Thyroid gland (tissue), 4 donors: Measurements from ENCODE around the gene TMED4. TPM values are rescaled to one million over a fixed set of nuclear protein-coding genes. Genes with fewer than 3 reads are reported as not detected.

Experiments used
- DNase-seq, 2 donors: peaks; one replicate each; pipeline ENCODE4 v3.0.0-alpha.2; 2019
- H3K27ac ChIP-seq, 3 donors: fragments of 200-600 bp; sonication (generic); 1 replicate in 2 of 3; 2 replicates in 1 of 3; pipeline ENCODE4 v1.5.1; 2016 to 2019; ENCODE audit warnings: mild to moderate bottlenecking in 1 of 3, moderate library complexity in 1 of 3
- H3K27me3 ChIP-seq: fragments of 200-600 bp; sonication (generic); one replicate; pipeline ENCODE4 v1.5.1; 2019
- H3K36me3 ChIP-seq, 2 donors: fragments of 200-600 bp; sonication (generic); one replicate each; pipeline ENCODE4 v1.5.1; 2016 to 2019
- H3K4me1 ChIP-seq, 2 donors: fragments of 200-600 bp; sonication (generic); one replicate each; pipeline ENCODE4 v1.5.1; 2017 to 2019
- H3K4me3 ChIP-seq, 3 donors: fragments of 200-600 bp; sonication (generic); replicated peaks in 1 of 3; 1 replicate in 2 of 3; 2 replicates in 1 of 3; pipeline ENCODE4 v1.5.1; 2016; ENCODE audit warnings: mild to moderate bottlenecking in 1 of 3
- H3K9me3 ChIP-seq: fragments of 200-600 bp; sonication (generic); one replicate; pipeline ENCODE4 v1.5.1; 2017
- POLR2A ChIP-seq, 2 donors: fragments of 450-650 bp; IDR thresholded peaks; one replicate each; pipeline ENCODE4 v1.6.1; 2017; ENCODE audit warnings: antibody characterized with exemption in 2 of 2, mild to moderate bottlenecking in 2 of 2, moderate library complexity in 1 of 2
- WGBS, 2 donors: methylation state at CpG; one replicate each; pipeline ENCODE4 v1.1.5; 2017; 5-methylcytosine and 5-hydroxymethylcytosine counted together
- intact Hi-C: fragments of 100-400 bp; cut with DNase I; formaldehyde crosslinking; loops from one replicate; pipeline ENCODE4 v1.15.1; 2023
- total RNA-seq, 4 donors: library from RNA; depleted of rRNA; stranded (reverse); fragments of >200 nt; gene quantifications; one replicate each; pipeline ENCODE4 v1.2.3, GENCODE V29; 2016
- TF ChIP-seq, protein P1 (sequence below), 6 experiments: fragments of 200-600 bp in 3 of 6; fragments of 450-650 bp in 3 of 6; sonication (generic) in 3 of 6; IDR thresholded peaks; one replicate each; pipeline ENCODE4 v1.5.1; 2016 to 2019; ENCODE audit warnings: antibody characterized with exemption in 6 of 6, mild to moderate bottlenecking in 2 of 6, inconsistent platforms in 1 of 6, moderate library complexity in 1 of 6

The TMED4 gene
- total RNA-seq, 4 donors from 2014 or later: 240 to 522 (median 435) TPM

DNA sequence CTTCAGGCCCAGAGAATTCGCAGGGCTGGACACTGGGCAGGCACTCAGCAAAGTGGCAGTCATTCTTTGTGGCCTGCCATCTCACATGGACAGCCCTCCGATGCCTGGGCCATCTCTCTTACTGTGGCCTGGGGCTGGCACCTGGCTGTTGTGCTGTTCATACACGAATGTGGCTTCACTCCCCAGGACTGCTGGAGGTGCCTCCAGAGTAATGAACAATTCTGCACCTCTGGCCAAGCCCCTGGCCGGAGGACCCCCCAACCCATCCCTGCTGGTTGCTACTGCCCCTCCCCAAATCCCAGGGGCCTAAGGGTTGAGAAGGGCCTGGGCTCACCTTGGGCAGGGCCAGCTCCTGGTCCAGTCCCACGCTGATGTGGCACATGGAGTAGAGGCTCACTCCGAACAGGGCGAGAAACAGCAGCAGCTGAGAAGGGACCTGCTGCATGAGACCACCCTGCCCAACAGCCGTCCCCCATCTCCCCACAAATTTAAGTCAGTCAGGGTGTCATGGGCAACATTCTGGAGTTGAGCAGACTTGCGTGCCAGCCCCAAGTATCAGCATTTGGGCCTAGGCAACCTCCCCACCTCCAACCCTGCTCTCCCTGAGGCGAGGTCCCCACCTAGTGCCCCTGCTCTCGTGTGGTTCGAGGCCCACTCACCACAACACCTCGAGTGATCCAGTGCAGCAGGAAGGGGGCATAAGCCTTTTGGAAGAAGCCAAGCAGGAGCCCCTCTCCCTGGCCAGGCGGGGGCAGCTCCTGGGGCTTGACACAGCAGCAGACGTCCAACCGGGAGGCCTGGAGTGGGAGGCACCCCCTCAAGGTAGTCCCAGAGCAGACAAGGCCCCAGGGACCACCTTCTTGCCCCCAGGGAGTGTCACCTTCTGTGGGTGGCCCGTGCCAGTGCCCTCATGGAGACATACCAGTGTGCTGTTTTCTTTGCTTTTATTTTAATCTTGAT, 50.3 kb downstream of the TMED4 start:
- no peak overlapping the region for H3K27ac ChIP-seq
- no peaks in the 10 kb centered on the region for H3K27me3 ChIP-seq
- H3K36me3 ChIP-seq: no peaks in the 10 kb centered on the region
- TF ChIP-seq, protein P1, sequence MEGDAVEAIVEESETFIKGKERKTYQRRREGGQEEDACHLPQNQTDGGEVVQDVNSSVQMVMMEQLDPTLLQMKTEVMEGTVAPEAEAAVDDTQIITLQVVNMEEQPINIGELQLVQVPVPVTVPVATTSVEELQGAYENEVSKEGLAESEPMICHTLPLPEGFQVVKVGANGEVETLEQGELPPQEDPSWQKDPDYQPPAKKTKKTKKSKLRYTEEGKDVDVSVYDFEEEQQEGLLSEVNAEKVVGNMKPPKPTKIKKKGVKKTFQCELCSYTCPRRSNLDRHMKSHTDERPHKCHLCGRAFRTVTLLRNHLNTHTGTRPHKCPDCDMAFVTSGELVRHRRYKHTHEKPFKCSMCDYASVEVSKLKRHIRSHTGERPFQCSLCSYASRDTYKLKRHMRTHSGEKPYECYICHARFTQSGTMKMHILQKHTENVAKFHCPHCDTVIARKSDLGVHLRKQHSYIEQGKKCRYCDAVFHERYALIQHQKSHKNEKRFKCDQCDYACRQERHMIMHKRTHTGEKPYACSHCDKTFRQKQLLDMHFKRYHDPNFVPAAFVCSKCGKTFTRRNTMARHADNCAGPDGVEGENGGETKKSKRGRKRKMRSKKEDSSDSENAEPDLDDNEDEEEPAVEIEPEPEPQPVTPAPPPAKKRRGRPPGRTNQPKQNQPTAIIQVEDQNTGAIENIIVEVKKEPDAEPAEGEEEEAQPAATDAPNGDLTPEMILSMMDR (IDR thresholded peaks at IDR 0.05): no peak
- no peak for TF ChIP-seq POLR2A (IDR thresholded peaks at IDR 0.05)
- no peaks in the 10 kb centered on the region for H3K9me3 ChIP-seq
- no peaks in the 10 kb centered on the region for H3K4me1 ChIP-seq
- no peak for DNase-seq
- intact Hi-C loops: no loop called here
- 80 to 82% methylated on average over 5 to 16 of the region's 17 CpGs for WGBS, 2 donors
- no peak overlapping the region for H3K4me3 ChIP-seq

DNA sequence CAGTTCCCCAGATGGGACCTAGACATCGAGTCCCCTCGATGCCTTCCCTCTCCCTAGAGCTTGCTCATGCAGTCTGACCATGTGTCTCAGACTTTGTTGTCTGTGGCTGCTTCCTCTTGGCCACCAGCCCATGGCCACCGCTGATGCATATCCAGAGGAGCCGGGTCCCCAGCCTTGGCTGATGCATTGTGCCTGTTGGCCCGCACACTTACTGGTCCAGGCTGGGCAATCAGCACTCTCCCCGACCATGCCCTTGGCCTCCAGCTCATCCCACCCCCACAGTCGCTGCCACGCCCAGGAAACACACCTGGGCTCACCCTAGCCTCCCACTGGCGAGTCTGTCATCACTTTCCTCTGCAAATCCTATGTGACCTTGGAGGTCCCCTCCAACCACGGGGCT, 51.0 kb downstream of the TMED4 start:
- WGBS, 2 donors: 56 to 76% methylated on average over 10 of the region's 10 CpGs
- Histone ChIP-seq H3K4me1 (no peaks in the 10 kb centered on the region), H3K4me3 (no peak overlapping the region), H3K27ac (no peak overlapping the region), H3K36me3 (no peaks in the 10 kb centered on the region), H3K9me3 (no peaks in the 10 kb centered on the region), H3K27me3 (no peaks in the 10 kb centered on the region)
- DNase-seq: no peak
- intact Hi-C loops: no loop called here
- TF ChIP-seq POLR2A (IDR thresholded peaks at IDR 0.05): no peak
- TF ChIP-seq, protein P1 (IDR thresholded peaks at IDR 0.05): no peak

Other genes with a start within 250 kb of the TMED4 start
- gene NUDCD3, start 91.6 kb downstream of the TMED4 start, total RNA-seq: 10 to 100 TPM; 41.4 to 76.9 (median 52.0) TPM
- not detected for gene NPC1L1, start 40.9 kb downstream of the TMED4 start, total RNA-seq
- gene DDX56, start 8.3 kb downstream of the TMED4 start, total RNA-seq: 10 to 100 TPM; 47.3 to 77.3 (median 62.1) TPM
- 100 to 1,000 TPM; 108 to 325 (median 201) TPM for gene OGDH, start 24.4 kb upstream of the TMED4 start, total RNA-seq
- gene ZMIZ2, start 166.6 kb upstream of the TMED4 start, total RNA-seq: 10 to 100 TPM; 43.1 to 57.7 (median 49.8) TPM
- gene PPIA, start 214.4 kb upstream of the TMED4 start, total RNA-seq: 1,000 to 10,000 TPM; 1,021 to 2,051 (median 1,545) TPM